ENCODE data around the gene UGT1A1.

UGT1A1 gene

DNA sequence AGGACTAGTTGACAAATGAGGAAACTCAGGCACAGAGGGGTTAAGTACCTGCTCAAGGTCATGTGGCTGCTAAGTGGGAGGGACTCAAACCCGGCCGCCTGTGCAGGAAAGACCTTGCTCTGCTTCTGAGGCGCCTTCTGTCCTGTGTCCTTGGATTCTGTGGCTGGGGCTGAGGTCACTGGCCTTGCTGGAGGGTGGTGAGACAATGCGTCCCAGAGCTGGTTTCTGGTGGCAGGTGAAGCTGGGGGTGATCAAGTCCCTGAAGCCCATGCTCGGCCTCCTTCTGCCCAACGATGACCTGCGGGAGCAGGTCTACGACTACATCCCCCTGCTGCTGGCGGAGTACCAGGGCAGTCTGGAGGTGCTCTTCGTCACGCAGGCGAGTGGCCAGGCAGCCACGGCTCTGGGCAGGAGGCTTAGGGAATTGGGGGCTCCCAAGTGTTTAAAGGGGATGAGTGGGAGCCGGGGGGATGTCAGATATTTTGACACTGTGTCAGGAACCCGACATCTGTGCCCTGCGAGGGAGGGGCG lies 34.1 kb downstream of the UGT1A1 start:
- in situ Hi-C loops (cut with HindIII; ENCODE audit: low sequenced_read_pairs), result no loop called here

DNA sequence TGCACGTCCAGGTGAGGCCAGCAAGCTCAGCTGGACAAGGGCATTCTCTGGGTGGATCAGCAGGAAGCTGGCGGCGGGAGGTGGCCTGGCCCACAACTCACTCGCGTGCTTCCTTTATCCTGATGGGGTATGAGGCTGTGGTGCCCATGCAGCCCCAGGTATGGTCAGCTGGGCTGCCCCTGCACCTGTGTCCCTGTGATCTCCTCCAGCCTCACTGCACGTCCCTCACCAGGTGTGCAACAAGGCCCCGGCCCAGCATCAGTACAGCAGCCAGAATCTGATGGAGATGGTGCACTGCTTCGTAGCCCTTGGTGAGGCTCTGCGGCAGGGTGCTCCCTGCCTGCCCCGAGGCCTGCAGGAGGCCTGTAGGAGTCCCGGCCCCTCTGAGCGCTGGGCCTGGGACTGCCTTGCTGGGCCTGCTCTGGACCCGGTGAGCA lies 35.7 kb downstream of the UGT1A1 start:
- in situ Hi-C loops (cut with HindIII; ENCODE audit: low sequenced_read_pairs), result no loop called here

DNA sequence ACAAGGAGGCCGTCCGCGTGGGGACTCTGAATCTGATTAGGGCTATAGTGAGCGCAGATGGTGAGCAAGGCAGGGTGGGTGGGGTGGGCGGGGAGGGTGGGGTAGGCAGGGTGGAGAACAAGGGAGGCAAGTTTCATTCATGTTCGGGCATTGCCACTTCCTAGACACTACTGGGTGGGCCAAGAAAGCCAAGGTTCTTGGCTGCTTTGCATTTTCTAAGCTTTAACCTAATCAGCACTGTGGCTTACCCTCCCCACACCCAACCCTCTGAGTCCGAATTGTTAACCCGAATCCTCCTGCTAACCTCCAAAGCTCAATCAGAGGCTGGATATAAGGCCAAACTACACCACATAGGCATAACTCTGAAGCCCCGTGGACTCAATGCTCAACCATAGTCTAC lies 36.2 kb downstream of the UGT1A1 start:
- in situ Hi-C loops (cut with HindIII; ENCODE audit: low sequenced_read_pairs), result no loop called here

DNA sequence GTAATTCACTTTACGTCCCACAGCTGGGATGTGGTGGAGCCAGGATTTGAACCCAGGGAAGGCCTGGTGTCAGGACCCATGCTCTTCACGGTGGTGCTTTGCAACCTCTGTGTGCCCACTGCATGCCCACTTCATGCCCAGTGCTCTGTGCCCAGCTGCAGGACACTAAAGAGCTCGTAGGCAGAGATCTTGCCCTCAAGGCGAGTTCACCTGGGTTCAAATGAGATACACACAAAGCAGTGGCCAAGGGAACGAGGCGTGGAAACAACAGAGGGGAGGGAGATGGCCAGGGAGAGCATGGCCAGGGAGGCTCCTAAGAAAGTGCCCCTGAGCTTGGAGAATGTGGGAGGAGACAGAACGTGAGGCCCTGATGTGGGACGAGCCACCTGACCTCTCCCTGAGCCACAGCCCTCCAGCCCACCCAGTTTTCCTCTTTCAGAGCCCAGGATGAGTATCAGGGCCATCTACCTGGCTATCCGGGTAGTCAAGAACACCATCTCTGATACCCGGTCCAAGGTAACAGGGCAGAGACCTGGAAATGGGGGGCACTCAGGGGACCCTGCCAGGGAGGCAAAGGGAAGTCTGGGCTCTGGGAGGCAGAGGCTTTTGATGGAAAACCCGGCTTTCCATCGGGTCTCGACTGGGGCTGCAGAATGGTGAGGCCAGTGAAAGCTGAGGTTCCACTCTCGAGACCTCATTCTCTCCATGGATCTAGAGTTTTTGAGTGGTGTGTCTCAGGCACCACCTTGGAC lies 38.4 kb downstream of the UGT1A1 start:
- in situ Hi-C loops (cut with HindIII; ENCODE audit: low sequenced_read_pairs), result no loop called here

DNA sequence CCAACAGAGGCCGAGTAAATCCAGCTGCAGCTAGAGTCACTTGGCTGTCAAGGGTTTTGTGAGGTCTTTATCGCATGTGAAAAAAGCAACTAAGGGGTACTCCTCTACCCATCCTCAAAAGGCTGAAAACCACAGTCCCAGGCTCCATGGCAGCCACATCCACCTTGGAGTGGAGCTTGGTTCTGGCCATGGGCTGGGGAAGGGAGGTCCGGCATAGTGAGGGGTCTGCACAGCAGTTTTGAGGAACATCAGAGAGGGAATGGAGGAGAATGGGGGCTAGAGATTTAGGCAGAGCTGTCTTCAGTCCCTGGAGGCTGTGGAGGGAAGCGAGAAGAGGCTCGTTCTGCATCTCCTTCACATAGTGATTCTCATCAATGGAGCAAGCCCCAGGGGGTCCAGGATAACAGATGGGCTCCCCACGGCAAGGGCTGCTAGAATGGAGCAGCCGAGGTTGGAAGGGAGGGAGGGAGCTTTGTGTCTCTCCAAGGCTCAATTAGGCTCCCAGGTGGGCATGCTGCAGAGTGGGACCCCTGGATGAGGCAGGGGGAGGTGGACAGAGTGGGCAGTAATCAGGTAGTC lies 39.1 kb downstream of the UGT1A1 start:
- in situ Hi-C loops (cut with HindIII; ENCODE audit: low sequenced_read_pairs), result no loop called here

DNA sequence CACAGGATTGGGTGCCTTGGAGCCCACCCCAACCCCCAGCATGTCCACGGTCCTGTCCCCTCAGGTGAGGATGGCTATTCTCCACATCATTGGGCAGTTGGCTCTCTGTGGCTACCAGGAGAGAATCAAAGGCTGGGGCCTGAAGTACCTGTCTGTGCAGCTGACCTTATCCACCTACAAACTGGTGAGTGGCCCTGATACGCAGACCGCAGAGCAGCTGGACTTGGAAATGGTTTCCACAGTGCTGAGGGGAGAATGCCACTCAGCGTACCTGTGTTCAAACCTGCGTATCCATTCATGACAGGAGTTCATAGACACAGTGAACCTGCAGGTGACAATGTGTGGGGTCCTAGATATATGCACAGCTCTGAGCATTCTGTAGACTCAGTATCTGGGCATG lies 39.6 kb downstream of the UGT1A1 start:
- in situ Hi-C loops (cut with HindIII; ENCODE audit: low sequenced_read_pairs), result no loop called here

DNA sequence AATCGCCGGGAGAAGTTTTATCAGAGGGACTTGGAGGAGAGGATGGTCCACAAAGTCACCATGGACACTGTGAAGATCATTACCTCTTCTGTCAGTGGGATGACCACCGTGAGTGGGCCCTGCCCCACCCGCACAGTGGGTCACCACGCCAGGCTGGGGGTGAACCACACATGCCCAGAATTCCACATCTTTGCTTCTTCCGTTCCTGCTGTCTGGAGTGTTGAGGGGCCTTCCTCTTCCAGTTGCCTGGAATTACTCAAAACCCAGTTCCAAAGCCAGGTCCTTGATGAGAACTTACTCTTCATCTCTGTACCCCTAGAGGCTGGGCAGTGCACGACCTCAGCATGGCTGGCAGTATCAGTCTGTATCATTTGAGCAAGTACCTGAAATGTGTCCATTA lies 40.1 kb downstream of the UGT1A1 start:
- in situ Hi-C loops (cut with HindIII; ENCODE audit: low sequenced_read_pairs), result no loop called here

DNA sequence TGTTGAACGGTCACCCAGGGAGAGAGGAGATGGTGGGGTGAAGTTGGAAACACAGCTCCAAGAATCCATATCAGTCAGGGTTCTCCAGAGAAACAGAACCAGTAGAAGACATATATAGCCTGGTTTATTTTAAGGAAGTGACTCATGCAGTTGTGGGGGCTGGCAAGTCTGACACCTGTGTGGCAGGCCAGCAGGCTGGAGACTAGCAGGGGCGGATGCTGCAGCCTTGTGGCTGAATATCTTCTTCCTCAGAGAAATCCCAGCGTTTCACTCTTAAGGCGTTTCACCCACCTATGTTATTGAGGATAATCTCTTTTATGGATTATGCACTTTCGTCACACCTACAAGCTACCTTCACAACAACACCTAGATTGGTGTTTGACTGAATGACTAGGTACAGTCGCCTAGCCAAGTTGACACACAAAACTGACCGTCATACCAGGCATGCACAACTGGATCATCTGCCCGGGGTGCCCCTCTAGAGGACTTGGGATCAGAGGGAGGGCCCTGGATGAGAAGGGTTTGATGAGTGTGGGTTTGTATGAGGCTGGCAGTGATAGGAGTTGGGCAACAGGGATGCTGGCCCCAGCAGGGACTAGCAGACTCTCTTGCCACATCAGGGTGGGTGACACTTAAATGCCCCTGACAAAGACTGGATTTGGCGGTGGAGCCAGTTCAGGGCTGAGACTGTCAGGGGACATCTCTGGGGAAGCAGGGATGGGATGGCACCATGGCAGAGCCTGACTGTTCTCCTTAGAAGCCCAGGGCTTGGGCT lies 41.5 kb downstream of the UGT1A1 start:
- in situ Hi-C loops (cut with HindIII; ENCODE audit: low sequenced_read_pairs), result no loop called here

DNA sequence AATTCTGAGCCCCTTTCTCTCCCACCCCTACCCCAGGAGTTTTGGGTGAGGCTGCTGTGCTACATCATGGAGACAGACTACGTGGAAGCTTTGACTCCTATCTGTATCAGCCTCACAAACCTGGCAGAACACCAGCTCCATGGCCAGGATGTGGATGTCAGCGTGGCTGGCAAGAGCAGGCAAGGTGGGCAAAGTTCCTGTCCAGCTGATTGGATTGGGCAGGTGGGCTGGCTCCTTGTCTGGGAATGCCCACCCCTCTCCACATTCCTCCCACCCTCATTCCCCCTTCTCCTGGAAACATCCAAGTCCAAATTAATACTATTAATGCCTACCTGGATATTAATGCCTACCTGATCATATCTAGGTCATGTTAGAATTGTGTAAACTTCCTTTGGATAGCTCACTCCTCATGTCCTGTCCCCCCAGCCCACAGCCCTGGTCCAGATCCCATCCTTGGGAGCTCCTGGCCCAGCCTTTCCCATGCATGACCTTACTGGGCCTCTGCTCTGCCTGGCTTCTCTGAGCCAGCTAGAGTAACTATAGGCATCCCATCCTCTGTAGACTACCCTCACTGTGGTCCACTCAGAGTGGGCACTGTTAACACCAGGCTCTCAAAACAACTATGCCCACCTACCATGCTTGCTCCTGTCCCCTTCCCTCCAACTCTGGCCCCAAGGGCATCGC lies 42.2 kb downstream of the UGT1A1 start:
- in situ Hi-C loops (cut with HindIII; ENCODE audit: low sequenced_read_pairs), result no loop called here

DNA sequence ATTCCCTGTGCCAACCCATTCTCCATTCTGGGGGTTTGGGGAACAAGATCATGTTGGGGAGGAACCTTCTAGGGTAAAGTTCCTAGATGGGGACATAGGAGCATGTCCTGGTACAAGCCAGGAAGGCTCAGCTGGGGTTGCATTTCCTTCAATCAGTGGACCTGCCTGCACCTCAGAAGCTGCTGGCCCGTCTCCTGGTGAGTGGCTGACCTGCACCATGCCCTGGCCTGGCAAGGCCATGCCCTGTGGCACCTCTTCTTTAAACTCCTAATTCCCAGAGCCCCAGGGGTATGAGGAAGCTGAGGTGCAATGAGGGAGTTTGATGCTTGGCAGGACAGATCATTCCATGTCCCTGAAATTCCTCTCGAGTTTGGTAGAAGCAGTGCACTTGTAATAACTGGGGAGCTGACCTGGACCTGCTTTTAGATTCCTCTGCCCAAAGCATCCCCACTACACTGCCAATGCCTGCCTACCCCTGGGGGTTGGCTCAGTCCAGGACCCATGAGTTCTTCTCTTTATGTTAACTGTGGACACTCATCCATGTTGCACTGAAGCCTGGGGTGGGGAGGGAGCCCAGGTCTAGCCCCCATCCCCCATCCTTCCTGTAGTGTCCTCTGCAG lies 43.3 kb downstream of the UGT1A1 start:
- in situ Hi-C loops (cut with HindIII; ENCODE audit: low sequenced_read_pairs), result no loop called here

DNA sequence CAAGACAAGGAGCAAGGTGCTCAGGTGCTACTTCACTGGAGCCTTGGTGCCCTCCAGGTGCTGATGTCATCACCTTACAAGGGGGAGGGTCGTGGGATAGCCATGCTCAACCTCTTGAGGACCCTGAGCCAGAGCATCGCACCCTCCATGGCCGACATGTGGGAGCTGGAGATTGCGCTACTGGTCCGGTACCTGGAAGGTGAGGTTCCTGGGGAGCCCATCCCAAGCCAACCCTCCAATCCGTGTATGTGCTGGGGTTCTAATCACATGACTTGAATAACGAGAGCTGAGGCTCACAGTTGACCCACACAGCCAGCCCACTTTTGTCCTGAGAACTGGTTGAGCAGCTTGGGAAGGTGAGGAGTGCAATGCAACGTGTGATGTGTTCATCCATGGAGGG lies 43.9 kb downstream of the UGT1A1 start:
- in situ Hi-C loops (cut with HindIII; ENCODE audit: low sequenced_read_pairs), result no loop called here

DNA sequence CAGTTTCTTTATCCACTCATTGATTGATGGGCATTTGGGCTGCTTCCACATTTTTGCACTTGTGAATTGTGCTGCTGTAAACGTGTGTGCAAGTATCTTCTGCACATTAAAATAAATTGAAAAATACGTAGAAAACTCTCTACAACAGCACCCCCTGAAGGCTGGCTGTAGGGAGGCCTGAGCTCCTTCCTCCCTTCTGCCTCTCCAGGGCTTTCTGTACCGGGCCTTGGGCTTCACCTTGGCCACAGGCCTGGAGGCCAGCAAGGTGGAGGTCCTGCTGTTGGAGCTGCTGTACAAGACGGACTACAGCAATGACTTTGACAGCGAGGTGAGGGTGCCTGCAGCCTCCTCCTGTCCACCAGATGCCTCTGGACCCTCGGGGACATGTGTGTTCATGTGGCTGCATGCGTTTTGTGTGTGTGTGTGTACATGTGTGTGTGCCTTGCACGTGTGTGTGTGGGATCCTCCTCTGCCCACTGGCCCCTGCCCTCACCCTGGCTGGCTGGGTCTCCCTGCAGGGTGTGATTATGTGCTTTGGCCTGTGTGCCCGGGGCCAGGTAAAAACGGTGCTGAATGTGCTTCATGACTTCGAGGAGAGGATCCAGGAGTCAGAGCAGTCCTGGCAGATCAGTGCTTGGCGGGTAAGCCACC lies 47.3 kb downstream of the UGT1A1 start:
- in situ Hi-C loops (cut with HindIII; ENCODE audit: low sequenced_read_pairs), result loop anchor here (5.0 kb wide), 1 partner anchor 60 kb away; no protein-coding TSS in a partner anchor

DNA sequence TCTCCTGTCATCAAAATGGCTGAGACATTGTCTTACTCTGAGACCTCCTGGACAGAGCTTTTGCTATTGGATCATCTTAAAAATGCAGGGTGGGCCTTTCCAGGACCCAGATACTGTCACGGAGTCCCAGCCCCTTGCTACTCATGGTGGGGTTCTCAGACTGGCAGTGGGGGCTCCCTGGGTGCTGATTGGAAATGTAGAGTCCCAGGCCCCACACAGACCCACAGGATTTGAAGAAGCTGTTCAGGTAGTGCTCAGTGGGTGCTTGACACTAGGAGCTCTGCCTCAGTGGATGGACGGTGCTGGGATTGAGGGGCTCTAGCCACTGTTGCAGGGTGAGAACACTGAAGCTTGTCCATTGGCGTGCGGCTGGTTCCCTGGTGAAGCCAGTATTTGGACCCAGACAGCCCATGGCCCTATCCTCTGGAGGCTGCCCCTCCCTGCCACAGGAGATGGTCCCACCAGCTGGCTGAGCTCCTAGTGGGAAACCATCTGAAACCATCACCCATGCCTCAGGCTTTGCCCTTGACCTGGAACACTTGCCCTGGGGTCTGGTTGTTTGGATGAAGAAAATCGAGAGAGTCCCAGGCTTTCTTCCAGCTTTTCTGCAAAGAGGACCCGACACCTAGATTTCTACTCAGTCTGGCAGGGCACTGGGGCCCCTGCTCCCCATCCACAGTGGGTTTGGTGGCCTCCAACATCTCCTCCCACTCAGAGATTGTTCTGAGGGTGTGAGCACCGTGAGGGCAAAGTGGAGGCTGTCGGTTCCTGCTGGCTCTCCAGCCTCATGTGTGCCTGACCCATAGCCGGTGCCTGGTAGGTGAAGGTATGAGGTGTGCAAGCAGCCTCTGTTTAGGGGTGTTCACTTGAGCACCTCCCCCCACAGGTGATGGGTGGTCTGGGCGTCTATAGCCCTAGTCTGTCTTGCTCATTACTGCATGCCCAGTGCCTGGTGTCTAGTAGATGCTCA lies 48.2 kb downstream of the UGT1A1 start:
- in situ Hi-C loops (cut with HindIII; ENCODE audit: low sequenced_read_pairs), result loop anchor here (5.0 kb wide), 1 partner anchor 61 kb away; no protein-coding TSS in a partner anchor

DNA sequence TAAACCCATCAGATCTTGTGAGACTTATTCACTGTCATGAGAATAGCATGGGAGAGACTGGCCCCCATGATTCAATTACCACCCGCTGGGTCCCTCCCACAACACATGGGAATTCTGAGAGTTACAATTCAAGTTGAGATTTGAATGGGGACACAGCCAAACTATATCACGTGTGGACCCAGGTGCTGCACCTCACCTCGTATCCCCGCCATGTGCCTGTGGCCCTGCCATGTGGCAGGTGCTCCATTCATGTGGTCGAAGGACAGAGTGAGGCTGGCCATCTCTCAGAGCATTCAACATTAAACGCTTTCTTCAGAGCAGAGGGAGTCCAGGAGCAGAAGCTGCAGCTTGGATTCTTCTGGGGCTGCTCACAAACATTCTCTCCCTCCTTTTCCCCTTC lies 50.3 kb downstream of the UGT1A1 start:
- in situ Hi-C loops (cut with HindIII; ENCODE audit: low sequenced_read_pairs), result no loop called here

DNA sequence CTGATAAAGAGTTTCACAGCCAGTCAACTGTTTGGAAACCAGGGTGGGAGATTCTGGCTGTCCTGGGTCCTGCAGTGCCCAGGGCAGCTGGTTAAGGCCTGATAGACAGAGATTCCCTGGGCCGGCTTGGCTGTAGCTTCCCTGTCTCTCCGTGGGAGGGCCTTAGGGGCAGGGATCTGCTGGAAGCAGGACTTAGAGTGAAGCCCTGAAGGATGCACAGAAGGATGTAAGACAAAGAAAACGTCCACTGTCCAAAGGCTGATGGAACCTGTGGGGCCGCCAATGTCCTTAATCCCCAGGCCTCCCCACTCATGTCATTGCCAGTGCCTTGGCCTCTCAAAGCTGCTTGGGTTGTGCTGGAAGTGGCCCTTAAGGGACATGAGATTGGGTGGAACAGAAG lies 51.0 kb downstream of the UGT1A1 start:
- in situ Hi-C loops (cut with HindIII; ENCODE audit: low sequenced_read_pairs), result no loop called here

DNA sequence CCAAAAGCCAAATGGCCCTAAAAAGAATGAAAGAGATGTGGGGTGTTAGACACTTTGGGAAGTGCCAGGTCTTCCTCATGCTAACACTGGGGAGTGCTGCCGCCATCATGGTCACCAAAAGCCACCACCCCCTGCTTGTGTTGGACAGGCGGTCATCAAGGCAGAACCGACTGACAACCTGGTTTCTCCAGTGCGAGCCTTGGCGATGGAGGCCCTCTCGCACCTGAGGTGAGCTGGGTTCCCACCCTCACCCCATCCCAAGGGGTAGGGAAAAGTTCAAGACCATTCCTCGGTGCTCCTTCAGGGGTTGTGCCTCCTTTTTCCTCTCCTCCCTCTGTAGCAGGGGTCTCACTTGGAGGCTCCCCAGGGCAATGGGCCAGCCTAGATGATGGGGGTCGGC lies 51.7 kb downstream of the UGT1A1 start:
- in situ Hi-C loops (cut with HindIII; ENCODE audit: low sequenced_read_pairs), result no loop called here

DNA sequence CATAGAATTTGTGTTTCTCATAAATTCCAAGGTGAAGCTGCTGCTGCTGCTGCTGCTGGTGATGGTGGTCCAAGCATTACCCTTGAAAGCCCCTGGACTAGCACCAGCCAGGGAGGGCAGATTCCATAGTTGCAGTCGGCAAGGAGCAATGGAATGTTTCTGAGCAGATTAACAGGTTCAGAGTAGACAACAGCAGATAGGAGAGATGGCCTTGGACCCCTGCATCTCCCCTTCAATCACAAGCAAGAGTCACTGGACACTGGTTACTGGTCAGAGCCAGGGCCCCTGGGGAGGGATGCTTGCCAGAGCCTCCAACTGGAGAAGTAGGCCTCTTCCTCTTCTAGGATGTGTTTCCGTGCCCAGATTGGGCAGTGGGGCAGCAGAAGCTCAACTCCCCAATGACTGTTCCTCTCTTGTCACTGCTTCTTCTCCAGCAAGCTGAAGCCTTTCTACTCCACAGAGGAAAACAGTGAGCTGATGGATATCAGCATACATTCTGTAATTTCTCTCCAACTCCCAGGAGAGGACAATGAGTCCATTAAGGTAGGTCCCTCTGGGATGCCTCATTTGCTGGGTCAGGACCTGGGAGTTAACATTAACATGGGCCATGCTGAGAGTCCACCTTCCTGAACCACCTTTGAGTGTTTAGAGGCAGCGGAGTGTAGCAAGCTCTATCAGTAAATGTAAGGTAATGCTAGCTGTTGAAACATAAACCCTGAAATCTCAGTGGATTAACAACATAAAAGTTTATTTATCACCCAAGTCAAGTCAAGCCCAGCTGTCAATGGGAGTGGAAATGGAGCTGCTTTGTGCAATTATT lies 53.4 kb downstream of the UGT1A1 start:
- in situ Hi-C loops (cut with HindIII; ENCODE audit: low sequenced_read_pairs), result no loop called here
